Transverse colon (tissue), 4 donors: Measurements from ENCODE around the gene CCNI2. TPM values are rescaled to one million over a fixed set of nuclear protein-coding genes. Genes with fewer than 3 reads are reported as not detected.

Experiments
- DNase-seq: peaks from one replicate; pipeline ENCODE4 v3.0.0-alpha.2; 2019
- H3K27ac ChIP-seq, 4 donors: fragments of 200-600 bp; sonication (generic); 2 replicates each; pipeline ENCODE4 v1.5.1; 2016 to 2018; ENCODE audit warnings: inconsistent platforms in 4 of 4
- H3K27me3 ChIP-seq: fragments of 200-600 bp; sonication (generic); 2 replicates; pipeline ENCODE4 v1.5.1; 2017; ENCODE audit warnings: inconsistent platforms
- H3K36me3 ChIP-seq, 4 donors: fragments of 200-600 bp; sonication (generic); 2 replicates each; pipeline ENCODE4 v1.5.1; 2017 to 2019; ENCODE audit warnings: inconsistent platforms in 4 of 4
- H3K4me1 ChIP-seq, 4 donors: fragments of 200-600 bp; sonication (generic); 2 replicates each; pipeline ENCODE4 v1.5.1; 2017 to 2020; ENCODE audit warnings: inconsistent platforms in 4 of 4
- H3K4me3 ChIP-seq, 4 donors: fragments of 200-600 bp; sonication (generic); 1 replicate in 1 of 4; 2 replicates in 3 of 4; pipeline versions ENCODE4 v1.5.1 to v1.6.1; 2017 to 2019; ENCODE audit warnings: inconsistent platforms in 4 of 4
- H3K9me3 ChIP-seq, 2 donors: fragments of 200-600 bp; sonication (generic); 2 replicates each; pipeline ENCODE4 v1.5.1; 2017 to 2019; ENCODE audit warnings: inconsistent platforms in 2 of 2
- EP300 ChIP-seq: sonication (generic); formaldehyde crosslinking; IDR thresholded peaks from one replicate; pipeline ENCODE4 v1.6.1; 2017; ENCODE audit warnings: antibody characterized with exemption, low read depth
- POLR2A ChIP-seq: fragments of 450-650 bp; IDR thresholded peaks from one replicate; pipeline ENCODE4 v1.6.1; 2016; ENCODE audit warnings: antibody characterized with exemption, mild to moderate bottlenecking, moderate library complexity
- POLR2AphosphoS5 ChIP-seq, 3 donors: sonication (generic); formaldehyde crosslinking; IDR thresholded peaks; one replicate each; pipeline ENCODE4 v1.6.1; 2016; ENCODE audit warnings: antibody characterized with exemption in 3 of 3
- WGBS, 2 donors: methylation state at CpG; one replicate each; pipeline ENCODE4 v1.1.5; 2018; ENCODE audit warnings: low coverage in 1 of 2; 5-methylcytosine and 5-hydroxymethylcytosine counted together
- in situ Hi-C, 4 donors: fragments of 200-750 bp; cut with MboI; loops; one replicate each; pipeline versions ENCODE4 v1.15.0 to v1.15.1; 2017; ENCODE audit warnings: low sequenced_read_pairs in 3 of 4, low pct_ligation_motif_present in 1 of 4, low pct_unique_long_range_greater_than_20kb in 1 of 4
- intact Hi-C: fragments of 100-400 bp; cut with DNase I; formaldehyde crosslinking; loops from one replicate; pipeline ENCODE4 v1.15.1; 2023; ENCODE audit warnings: low total_unique reads
- total RNA-seq, 4 donors: library from RNA; depleted of rRNA; stranded (reverse); fragments of >200 nt; gene quantifications; one replicate each; pipeline ENCODE4 v1.1.0, GENCODE V29; 2016
- TF ChIP-seq, protein P1 (sequence below), 5 experiments: fragments of 200-600 bp in 3 of 5; fragments of 450-650 bp in 2 of 5; sonication (generic) in 3 of 5; IDR thresholded peaks; 1 replicate in 2 of 5; 2 replicates in 3 of 5; pipeline ENCODE4 v1.5.1; 2016 to 2017; ENCODE audit warnings: antibody characterized with exemption in 5 of 5, inconsistent platforms in 3 of 5, mild to moderate bottlenecking in 2 of 5, moderate library complexity in 1 of 5

The CCNI2 gene
- total RNA-seq, 4 donors from 2014 or later: 3.0 to 13.0 (median 7.1) TPM

DNA sequence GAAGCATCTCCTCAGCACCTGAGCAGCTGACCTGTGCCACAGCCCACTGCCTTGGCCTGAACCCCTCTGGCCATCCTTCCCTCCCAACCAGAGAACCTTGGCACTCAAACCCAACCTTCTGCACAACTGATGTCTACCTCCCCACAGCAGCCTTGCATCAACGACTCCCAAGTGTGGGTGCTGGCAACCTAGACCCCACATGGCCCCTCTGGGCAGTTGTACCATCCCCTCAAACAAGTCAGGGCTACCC lies 19.5 kb downstream of the CCNI2 start:
- TF ChIP-seq POLR2A (no peak), EP300 (no peak), POLR2AphosphoS5 (IDR thresholded peaks at IDR 0.05) (no peak)
- TF ChIP-seq, protein P1, sequence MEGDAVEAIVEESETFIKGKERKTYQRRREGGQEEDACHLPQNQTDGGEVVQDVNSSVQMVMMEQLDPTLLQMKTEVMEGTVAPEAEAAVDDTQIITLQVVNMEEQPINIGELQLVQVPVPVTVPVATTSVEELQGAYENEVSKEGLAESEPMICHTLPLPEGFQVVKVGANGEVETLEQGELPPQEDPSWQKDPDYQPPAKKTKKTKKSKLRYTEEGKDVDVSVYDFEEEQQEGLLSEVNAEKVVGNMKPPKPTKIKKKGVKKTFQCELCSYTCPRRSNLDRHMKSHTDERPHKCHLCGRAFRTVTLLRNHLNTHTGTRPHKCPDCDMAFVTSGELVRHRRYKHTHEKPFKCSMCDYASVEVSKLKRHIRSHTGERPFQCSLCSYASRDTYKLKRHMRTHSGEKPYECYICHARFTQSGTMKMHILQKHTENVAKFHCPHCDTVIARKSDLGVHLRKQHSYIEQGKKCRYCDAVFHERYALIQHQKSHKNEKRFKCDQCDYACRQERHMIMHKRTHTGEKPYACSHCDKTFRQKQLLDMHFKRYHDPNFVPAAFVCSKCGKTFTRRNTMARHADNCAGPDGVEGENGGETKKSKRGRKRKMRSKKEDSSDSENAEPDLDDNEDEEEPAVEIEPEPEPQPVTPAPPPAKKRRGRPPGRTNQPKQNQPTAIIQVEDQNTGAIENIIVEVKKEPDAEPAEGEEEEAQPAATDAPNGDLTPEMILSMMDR (IDR thresholded peaks at IDR 0.05): no peak
- WGBS, 2 donors: 90% methylated on average over 1 of the region's 1 CpG; no CpG with 5 or more reads in 1 of the 2 donors
- intact Hi-C loops: no loop called here
- Histone ChIP-seq H3K4me3 (no peak overlapping the region), H3K27me3 (no peaks in the 10 kb centered on the region), H3K27ac (no peak overlapping the region), H3K9me3 (no peaks in the 10 kb centered on the region), H3K36me3 (peaks cover 0 to 9% (median 4%) of the 10 kb centered on the region in 4 donors), H3K4me1 (peaks cover 0 to 14% (median 7%) of the 10 kb centered on the region in 4 donors)
- no peak for DNase-seq
- in situ Hi-C loops: no loop called here

DNA sequence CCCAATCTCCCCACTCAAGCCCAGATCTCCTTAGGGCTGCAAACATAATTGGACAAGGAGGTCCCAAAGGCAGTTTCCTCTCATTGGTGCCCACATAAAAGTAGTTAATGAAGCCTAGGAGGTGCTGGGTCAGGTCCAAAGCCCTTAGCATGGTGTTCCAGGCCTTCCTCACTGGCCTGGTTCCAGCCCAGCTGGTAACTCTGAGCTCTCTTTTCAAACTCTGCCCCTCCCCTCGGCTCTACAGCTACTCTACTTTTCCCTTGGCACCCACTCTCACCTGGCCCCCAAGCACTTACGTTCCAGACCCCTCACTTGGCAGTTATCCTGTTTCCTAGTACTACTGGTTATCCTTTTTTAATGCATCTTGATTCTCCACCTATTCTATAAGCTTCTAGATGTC lies 19.9 kb downstream of the CCNI2 start:
- in situ Hi-C loops (no loop called here), intact Hi-C loops (no loop called here)
- Histone ChIP-seq H3K36me3 (peaks cover 0 to 9% (median 4%) of the 10 kb centered on the region in 4 donors), H3K9me3 (no peaks in the 10 kb centered on the region), H3K27me3 (no peaks in the 10 kb centered on the region), H3K4me3 (no peak overlapping the region), H3K27ac (peak overlapping the region in 2 of 4 donors; percentile 39 to 57), H3K4me1 (peaks cover 0 to 14% (median 7%) of the 10 kb centered on the region in 4 donors)
- 69 to 73% methylated on average over 2 of the region's 2 CpGs for whole genome bisulfite sequencing, 2 donors
- TF ChIP-seq POLR2AphosphoS5 (IDR thresholded peaks at IDR 0.05) (no peak), POLR2A (no peak), EP300 (no peak)
- TF ChIP-seq, protein P1 (IDR thresholded peaks at IDR 0.05): no peak
- DNase-seq: no peak

DNA sequence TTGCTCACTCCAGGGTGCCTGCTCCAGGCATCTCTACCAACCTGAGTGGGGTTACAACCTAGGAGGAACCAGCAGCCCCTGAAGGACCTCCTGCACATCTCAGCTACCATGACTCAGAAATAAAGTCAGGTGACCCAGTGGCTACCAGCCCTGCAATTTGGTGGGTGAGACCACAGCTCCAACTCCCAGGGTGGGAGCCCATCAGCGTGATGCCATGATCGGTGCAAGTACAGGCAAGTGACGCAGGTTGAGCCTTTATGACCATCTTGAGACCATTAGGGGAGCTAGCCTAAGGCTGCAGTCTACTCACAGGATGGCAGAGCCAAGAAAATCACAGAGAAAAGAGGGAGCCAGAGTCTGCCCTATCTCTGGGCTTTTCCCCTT lies 21.3 kb downstream of the CCNI2 start:
- peaks cover 0 to 5% (median 2%) of the 10 kb centered on the region in 4 donors for H3K36me3 ChIP-seq
- no peak overlapping the region for H3K4me3 ChIP-seq
- no peak for TF ChIP-seq POLR2A
- no peak for TF ChIP-seq EP300
- no peak for TF ChIP-seq POLR2AphosphoS5 (IDR thresholded peaks at IDR 0.05)
- TF ChIP-seq, protein P1 (IDR thresholded peaks at IDR 0.05): no peak
- H3K27ac ChIP-seq: no peak overlapping the region
- no peak for DNase-seq
- in situ Hi-C loops: no loop called here
- WGBS, 2 donors: no CpG with 5 or more reads among the region's 3 CpGs
- H3K4me1 ChIP-seq: peaks cover 0 to 14% (median 7%) of the 10 kb centered on the region in 4 donors
- H3K27me3 ChIP-seq: no peaks in the 10 kb centered on the region
- no peaks in the 10 kb centered on the region for H3K9me3 ChIP-seq
- intact Hi-C loops: no loop called here

DNA sequence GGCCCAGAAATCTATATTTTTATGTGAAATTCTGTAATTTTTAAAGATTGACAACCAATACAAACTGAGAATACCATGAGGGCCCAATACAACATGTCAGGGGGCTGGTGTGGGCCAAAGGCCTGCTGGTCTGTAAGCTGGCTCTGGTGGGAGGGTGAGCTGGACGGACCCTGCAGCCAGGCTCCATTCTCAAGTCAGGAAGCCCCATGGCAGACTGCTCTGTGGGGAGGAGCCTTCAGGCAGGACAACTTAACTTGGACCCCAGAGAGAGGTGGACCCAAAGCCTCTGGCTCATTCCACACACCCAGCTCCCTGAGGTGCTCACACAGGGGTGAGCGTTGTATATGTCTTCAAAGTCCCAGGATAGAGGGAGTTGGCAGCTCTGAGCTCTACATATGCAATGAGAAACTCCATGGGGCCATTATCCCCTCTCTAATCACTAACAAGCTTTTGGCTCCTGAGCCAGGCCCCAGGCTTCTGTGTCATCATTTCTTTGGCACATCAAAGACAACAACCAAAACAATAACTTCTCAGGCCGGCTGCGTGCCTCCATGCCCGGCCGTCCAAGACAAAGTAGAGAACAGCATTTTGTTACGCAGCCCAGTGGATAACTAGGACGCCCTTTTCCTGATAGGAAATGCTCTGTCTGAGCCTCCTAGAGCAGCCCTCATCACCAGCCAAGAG lies 23.4 kb downstream of the CCNI2 start:
- no peak for DNase-seq
- Histone ChIP-seq H3K4me1 (peaks cover 7 to 24% (median 17%) of the 10 kb centered on the region in 4 donors), H3K4me3 (no peak overlapping the region), H3K27me3 (no peaks in the 10 kb centered on the region), H3K36me3 (no peaks in the 10 kb centered on the region), H3K9me3 (no peaks in the 10 kb centered on the region), H3K27ac (peak overlapping the region in 1 of 4 donors; percentile 14)
- in situ Hi-C loops (no loop called here), intact Hi-C loops (no loop called here)
- TF ChIP-seq POLR2AphosphoS5 (IDR thresholded peaks at IDR 0.05): no peak
- TF ChIP-seq POLR2A: no peak
- TF ChIP-seq, protein P1 (IDR thresholded peaks at IDR 0.05): no peak
- no peak for TF ChIP-seq EP300
- whole genome bisulfite sequencing, 2 donors: 86% methylated on average over 7 of the region's 8 CpGs; no CpG with 5 or more reads in 1 of the 2 donors
